GM21737 (cell line): ENCODE data around the gene ZSCAN21.

ENCODE experiments used
- ATAC-seq: cut with Tn5 transposase; IDR thresholded peaks from one replicate; pipeline ENCODE4 v1.9.1; 2021; ENCODE audit warnings: mild to moderate bottlenecking, moderate library complexity; ENCODE audit not compliant: unreplicated experiment

The ZSCAN21 gene

DNA sequence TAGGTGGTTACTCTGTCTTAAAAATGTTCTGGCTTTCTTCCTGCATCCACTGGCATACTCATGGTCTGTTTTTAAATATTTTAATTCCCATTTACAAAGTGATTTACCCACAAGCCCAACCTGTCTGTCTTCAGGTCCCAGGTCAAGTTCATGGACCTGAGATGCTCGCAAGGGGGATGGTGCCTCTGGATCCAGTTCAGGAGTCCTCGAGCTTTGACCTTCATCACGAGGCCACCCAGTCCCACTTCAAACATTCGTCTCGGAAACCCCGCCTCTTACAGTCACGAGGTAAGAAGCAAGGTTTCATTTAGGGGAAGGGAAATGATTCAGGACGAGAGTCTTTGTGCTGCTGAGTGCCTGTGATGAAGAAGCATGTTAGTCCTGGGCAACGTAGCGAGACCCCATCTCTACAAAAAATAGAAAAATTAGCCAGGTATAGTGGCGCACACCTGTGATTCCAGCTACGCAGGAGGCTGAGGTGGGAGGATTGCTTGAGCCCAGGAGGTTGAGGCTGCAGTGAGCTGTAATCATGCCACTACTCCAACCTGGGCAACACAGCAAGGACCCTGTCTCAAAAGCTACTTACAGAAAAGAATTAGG is 25.5 kb upstream of the ZSCAN21 start:
- no peak for ATAC-seq

DNA sequence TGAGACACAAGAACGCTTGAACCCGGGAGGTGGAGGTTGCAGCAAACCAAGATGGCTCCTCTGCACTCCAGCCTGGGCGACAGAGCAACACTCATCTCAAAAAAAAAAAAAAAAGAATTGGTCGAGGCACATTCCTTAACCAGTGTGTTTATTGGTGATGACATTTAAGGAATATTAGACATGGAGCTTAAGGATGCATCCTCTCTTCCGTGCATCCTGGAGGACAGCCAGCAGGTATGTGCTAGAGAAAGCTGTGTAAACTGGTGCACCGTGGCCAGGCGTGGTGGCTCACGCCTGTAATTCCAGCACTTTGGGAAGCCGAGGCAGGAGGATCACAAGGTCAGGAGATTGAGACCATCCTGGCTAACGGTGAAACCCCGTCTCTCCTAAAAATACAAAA is 22.4 kb upstream of the ZSCAN21 start:
- no peak for ATAC-seq

DNA sequence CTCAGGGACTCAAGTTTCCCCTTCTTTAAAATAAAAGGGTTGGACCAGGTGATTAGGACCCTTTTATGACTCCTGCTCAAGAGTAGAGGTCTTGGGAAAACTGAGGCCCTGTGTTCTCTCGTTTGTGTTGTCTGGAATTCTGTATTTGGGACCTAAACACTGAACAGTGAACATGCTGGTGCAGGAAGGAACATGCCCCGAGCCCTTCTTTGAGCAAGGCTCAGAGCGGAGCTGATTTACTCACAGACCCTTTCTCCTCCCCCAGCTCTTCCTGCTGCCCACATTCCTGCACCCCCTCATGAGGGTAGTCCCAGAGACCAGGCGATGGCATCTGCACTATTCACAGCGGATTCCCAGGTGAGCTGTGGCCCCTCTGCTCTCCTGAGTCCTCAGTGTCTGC is 20.0 kb upstream of the ZSCAN21 start:
- no peak for ATAC-seq

DNA sequence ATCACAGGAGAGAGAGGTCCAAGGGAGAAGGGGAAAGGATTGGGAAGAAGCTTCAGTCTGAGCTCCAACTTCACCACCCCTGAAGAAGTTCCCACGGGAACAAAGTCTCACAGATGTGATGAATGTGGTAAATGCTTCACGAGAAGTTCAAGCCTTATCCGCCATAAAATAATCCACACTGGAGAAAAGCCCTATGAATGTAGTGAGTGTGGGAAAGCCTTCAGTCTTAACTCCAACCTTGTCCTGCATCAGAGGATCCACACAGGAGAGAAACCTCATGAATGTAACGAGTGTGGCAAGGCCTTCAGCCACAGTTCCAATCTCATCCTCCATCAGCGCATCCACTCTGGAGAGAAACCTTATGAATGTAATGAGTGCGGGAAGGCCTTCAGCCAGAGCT is 16.0 kb upstream of the ZSCAN21 start:
- ATAC-seq, result no peak

DNA sequence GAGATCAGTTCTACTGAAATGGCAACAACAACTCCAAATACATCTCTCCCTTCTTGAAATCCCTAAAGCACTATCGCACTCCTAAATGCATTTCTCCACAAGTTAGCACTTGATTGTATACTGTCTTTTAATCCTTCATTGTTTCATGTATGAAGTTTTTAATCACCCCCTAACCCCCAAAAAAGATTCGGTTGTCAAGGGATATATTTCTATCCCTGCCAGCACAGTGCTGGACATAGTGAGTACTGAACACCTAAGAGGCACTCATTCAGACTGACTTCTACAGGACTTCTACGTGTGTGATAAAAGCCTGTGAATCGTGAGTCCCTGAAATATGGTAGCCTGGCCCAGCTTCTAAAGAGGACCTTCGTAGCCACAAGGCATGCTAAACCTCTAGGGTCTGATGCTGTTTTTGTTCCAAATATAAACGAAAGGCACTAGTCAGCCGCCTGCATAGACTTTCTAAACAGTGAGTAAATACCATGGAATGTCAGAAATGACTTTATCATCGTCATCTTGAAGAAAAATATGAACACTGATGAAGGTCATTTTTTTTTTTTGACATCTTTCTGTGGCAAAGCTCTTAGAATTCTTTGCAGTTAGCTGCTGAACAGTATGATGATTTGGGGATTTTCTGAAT is 14.6 kb upstream of the ZSCAN21 start:
- ATAC-seq, result no peak

DNA sequence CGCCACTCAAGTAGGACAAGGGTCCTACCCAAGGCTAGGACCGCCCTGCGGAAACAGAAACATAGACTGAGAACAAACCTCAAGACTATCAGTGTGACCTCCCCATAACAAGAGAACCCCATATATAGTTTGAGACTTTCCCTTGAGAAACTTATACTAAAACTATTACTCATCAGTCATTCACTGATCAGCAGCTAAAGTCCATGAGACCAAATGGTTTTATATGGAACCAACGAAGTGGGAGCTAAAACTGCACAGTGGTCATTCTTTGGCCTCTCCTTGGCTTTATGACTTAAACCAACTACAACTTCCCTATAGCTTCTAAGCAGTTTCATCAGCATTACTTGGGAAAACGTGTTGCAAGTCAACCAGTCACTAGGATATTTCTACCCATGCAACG is 13.7 kb upstream of the ZSCAN21 start:
- no peak for ATAC-seq

DNA sequence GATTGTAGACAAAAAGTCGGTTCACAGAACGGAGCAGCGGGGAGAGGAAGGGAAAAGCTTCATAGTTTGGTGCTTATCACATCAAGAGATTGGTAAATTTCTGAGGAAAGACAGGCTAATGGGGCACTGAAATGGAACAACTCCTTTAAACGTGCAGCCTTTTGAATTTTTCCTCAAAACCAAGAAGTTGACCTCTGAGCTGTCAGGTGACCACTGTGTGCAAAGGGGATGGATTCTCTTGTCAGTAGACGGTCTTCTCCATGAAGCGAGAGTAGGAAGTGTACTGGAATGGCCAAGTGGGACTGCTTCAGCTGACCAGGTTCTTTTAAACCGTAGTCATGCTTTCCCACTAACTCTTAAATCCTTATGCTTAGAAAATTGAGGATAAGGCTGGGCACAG is 11.2 kb upstream of the ZSCAN21 start:
- no peak for ATAC-seq

DNA sequence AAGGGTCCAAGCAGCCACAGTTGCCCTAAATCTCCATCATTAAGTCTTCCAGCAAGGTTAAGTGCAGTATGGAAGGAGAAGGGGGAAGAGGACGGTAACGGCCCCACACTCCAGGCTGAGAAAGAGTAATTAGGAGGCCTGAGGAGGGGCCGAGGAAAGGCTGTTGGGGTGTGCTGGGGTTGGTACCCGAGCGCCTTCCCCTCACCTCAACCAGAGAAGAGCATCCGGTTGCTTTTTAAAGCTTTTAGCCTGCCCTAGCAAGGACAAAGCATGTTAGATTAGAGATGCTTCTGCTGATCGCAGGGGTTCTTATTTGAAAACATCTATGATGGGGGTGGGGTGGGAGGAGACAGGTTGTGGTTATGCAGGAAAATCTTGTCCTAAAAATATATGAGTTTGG is 9.0 kb upstream of the ZSCAN21 start:
- ATAC-seq, result no peak

DNA sequence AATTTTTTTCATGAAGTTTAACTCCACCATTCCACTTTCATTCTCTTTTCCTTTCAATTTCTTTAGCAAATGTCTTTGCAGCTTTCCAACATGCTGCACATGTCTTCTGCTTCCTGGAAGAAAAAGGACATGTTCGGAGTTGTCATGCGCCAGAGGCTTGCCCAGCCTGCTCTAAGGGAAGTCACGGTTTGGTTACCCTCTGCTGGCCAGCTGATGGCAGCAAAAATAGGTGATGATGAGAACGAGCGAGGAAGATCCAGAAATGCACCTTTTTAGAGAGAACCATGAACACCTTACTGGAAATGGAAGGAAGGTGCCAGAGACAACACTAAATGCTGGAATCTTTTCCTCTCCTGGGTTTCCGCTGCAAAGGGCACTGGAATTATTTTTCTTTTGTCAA is 4.9 kb upstream of the ZSCAN21 start:
- ATAC-seq, result no peak

DNA sequence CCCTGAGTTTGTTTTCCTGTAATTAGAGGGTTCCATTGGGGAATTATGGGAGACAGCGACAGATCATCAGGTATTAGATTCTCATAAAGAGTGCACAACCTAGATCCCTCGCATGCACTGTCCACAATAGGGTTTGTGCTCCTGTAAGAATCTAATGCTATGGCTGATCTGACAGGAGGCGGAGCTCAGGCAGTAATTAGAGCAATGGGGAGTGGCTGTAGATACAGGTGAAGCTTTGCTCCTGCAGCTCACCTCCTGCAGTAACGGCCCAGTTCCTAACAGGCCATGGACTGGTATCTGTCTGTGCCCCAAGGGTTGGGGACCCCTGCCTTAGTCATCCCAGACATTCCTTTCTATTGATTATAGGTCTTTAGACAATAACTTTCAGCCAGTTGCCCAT is 894 bp upstream of the ZSCAN21 start:
- ATAC-seq, result no peak

DNA sequence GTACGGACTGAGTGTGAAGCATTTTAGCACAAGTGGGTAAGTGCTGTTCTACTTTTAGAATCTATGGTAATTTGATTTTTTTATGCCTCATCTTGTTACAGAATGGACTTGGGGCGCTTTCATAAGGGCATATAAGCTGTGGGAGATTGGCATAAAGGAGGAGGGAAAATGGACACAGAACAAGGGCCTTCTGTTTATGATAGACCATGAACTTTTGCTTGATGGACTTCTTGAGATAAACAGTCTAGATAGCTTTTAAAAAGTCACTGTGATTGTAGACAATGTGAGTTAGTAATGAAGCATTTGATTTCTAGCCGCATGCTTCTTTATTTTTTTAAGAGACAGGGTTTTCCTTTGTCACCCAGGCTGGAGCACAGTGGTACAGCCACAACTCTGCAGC is 2.0 kb downstream of the ZSCAN21 start:
- ATAC-seq, result no peak

DNA sequence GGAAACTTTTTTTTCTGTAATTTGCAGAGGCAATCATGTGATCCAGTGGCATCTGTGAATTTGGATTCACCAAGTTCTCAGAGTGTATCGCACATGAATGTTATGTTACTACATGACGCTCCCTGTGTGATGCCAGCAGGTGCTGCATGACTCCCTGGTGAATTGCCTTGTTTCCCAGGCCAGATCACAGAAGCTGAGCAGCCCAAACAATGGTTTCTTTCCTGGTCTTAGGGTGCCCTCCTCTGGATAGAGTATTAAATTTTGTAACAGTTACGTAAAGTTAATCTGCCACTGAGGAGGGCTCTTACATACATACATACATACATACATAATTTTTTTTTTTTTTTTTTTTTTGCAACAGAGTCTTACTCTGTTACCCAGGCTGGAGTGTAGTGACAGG is 3.6 kb downstream of the ZSCAN21 start:
- no peak for ATAC-seq

DNA sequence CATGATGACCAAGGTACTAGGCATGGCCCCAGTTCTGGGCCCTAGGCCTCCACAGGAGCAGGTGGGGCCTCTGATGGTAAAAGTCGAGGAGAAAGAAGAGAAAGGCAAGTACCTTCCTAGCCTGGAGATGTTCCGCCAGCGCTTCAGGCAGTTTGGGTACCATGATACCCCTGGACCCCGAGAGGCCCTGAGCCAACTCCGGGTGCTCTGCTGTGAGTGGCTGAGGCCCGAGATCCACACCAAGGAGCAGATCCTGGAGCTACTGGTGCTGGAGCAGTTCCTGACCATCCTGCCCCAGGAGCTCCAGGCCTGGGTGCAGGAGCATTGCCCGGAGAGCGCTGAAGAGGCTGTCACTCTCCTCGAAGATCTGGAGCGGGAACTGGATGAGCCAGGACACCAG is 7.4 kb downstream of the ZSCAN21 start:
- no peak for ATAC-seq

DNA sequence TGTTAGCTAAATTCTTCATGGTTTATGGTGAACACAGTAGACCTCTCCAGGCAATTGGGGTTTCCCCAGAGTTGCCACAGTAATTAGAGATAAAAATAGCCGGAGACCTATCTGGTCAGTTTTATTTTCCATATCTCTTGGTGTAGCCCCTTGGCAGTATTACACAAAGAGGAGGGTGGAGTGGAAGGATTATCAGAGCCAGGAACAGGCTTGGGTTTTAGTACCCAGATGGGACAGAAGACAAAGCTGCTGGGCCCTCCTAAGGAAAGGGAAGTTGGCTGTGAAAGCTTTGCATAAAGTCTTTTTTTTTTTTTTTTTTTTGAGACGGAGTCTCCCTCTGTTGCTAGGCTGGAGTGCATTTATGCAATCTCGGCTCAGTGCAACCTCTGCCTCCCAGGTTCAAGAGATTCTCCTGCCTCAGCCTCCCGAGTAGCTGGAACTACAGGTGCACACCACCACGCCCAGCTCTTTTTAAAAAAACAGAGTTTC is 9.7 kb downstream of the ZSCAN21 start:
- ATAC-seq, result no peak

DNA sequence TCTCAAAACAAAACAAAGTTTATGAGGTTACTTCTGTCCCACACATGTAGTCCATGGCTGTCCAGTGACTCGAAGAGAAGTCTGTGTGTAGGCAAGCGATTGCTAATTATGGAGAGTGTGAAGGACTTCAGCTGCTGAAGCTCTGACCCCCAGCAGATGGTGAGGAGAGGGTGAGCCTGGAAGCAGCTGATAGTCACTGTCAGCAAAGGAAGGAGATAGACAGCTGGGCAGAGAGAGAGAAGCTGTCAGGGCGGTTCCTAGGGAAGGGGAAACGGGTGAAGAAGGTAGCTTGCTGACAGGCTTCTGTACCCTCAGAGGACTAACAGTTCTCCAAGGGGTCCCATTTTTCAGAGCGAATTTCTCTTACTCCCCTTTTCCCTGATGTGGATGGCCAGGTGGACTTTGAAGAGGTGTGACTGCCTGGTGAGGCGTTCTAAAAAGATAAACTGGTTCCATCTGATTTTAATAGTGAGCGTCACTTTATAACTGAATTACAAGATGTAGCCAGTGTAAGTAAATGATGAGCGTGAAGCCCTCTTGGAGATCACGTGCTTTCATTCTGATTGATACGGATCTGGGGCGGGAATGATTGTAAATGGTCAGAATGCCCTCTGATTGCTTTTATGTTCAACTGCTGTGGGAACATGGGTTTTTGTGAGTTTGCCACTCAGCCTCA is 12.1 kb downstream of the ZSCAN21 start:
- no peak for ATAC-seq

DNA sequence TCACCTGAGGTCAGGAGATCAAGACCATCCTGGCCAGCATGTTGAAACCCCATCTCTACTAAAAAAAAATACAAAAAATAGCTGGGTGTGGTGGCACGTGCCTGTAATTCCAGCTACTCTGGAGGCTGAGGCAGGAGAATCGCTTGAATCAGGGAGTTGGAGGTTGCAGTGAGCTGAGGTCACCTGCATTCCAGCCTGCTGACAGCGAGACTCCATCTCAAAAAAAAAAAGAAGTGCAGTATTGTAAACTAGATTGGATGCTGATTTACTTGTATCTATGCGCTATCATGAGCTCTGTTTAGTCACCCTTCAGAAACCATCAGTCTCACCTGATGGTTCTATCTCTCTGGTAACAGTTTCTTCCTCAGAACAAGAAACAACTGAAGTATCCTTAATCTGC is 13.8 kb downstream of the ZSCAN21 start:
- no peak for ATAC-seq

DNA sequence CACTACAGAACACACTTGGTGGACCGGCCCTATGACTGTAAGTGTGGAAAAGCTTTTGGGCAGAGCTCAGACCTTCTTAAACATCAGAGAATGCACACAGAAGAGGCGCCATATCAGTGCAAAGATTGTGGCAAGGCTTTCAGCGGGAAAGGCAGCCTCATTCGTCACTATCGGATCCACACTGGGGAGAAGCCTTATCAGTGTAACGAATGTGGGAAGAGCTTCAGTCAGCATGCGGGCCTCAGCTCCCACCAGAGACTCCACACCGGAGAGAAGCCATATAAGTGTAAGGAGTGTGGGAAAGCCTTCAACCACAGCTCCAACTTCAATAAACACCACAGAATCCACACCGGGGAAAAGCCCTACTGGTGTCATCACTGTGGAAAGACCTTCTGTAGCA is 14.6 kb downstream of the ZSCAN21 start:
- no peak for ATAC-seq

DNA sequence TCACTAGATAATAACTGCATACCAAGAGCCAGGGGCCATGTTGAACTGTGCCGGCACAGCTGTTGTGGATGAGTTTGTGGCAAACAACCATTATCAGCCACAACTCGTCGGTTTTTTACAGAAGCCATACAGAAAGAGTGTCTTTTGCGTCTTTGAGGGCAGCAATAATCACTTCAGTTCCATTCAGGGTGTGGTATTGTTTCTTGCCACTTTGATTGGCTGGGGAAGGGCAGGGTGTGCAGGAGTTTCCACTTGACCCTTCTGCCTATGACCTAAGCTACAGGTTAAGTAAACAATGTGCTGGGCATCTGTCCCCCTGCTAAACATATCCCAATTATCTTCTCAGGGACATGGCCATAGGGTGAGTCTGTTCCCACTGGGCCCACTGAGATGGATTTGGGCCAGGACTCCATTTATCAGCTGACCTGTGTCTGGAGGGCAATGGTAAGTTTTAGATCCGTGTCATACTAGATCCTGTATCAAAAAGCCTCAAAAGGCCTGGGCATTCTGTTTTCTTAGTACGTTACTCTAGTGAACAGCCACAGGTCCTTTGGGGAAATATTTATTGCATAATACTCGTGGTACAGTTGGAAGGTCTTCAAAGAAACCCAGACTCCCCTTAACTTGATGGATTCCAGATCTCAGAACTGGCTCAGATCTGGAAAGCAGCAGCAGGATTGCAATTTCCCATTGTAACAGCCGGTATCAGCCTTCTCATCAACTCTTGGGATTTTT is 16.0 kb downstream of the ZSCAN21 start:
- no peak for ATAC-seq

DNA sequence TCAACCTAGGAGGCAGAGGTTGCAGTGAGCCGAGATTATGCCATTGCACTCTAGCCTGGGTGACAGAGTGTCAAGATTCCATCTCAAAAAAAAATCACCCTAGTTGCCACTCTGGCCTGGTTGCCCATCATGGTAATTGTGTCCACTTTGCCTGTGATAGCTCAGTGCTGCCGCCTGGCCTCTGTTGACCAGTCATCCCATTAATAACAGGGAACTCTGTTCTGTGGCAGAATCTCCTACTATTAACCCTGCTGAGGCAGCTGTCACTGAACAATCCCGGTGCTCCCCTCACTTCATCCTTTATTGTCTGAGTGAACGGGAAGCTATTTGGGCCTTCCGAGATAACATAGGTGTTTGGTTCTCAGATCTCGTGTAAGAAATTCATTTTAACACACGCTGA is 17.4 kb downstream of the ZSCAN21 start:
- no peak for ATAC-seq

DNA sequence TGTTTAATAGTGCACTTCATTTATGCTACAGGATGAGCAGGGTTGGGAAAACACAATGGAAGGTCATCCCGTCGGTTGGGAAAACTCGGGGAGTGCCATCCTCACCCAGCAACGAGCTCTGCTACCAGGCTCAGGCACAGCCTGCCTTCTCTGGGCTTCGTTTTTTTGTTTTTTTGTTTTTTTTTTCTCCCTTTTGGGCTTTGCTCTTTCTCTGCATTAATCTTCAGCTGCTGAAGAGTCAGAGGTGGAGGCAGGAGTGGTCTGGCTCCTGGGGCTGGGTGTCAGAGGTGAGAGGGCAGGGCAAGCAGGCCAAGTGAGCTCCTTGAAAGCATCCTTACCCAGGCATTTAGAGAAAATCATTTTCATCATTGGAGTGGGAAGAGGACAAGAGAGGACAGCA is 20.4 kb downstream of the ZSCAN21 start:
- ATAC-seq, result no peak

DNA sequence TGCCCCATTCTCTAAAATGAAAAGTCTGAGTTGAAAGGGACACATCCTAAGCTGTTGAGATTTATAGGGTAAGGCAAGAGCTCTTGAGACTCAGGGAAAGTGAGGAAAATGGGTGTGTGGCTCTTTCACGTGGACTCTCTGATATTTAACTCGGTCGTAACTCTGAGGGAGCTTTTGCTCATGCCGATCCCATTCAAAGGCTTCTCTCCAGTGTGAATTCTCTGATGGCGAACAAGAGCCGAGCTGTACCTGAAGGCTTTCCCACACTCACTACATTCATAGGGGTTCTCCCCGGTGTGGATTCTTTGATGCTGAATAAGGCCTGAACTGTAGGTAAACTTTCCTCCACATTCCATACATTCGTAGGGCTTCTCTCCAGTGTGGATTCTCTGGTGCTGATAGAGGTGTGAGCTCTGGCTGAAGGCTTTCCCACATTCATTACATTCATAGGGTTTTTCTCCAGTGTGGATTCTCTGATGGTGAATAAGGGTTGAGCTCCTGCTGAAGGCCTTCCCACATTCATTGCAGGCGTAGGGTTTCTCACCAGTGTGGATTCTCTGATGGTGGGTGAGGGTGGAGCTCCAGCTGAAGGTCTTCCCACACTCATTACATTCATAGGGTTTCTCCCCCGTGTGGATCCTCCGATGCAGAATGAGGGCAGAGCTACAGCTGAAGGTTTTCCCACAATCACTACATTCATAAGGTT is 21.6 kb downstream of the ZSCAN21 start:
- no peak for ATAC-seq
